GM21360 (cell line): ENCODE measurements around the gene SNCA.

Experiments
- ATAC-seq: cut with Tn5 transposase; IDR thresholded peaks from one replicate; pipeline ENCODE4 v1.9.1; 2021; ENCODE audit warnings: mild to moderate bottlenecking, moderate library complexity; ENCODE audit not compliant: unreplicated experiment

Gene SNCA

DNA sequence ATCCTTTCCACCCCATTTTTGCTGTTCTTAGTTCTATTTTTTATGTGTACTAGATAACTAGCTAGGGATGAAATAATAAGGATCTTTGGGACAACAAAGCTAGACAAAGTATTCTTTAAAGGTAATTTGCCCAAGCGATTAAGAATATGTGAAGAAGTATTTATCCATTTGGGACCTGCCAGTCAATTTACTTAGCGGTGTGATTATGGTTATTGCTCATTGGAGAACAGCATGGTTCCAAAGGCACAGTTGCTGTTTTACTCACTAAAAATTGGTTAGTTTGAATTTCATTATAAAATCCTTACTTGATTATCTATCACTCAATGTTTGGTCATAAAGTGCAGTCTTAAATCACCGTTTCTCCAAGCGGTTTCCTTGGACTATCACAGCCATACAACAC is 124.1 kb downstream of the SNCA start:
- ATAC-seq = no peak

- no peak for ATAC-seq
Measured at GRCh38 chr4:89712141-89712540, 124.8 kb downstream of the SNCA start.

DNA sequence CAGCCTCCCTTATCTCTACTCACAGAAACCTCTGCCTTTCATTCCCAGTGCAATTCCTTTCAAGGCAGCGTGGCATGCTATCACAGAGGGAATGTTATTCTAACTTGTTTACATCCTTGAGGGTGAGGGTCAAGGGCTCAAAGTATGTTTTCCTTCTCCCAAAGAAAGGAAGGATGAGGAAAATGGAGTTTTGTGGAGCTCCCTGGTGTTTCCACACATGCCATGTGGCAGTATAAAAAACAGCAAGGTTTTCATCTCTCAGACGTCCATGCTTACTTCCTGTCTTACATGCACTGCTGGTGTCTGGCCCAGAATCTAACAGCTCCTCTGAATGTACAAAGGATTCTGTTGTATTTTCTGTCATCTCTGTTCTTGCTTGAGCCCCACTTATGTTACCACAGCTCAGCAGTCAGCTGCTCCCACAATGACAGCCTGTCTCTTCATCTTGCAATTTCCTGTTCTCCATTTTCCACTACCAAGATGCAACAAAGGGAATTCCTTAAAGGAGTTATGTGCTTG is 128.0 kb downstream of the SNCA start:
- no peak for ATAC-seq

GRCh38 chr4:89707467-89707866 is 129.5 kb downstream of the SNCA start:
- no peak for ATAC-seq

DNA sequence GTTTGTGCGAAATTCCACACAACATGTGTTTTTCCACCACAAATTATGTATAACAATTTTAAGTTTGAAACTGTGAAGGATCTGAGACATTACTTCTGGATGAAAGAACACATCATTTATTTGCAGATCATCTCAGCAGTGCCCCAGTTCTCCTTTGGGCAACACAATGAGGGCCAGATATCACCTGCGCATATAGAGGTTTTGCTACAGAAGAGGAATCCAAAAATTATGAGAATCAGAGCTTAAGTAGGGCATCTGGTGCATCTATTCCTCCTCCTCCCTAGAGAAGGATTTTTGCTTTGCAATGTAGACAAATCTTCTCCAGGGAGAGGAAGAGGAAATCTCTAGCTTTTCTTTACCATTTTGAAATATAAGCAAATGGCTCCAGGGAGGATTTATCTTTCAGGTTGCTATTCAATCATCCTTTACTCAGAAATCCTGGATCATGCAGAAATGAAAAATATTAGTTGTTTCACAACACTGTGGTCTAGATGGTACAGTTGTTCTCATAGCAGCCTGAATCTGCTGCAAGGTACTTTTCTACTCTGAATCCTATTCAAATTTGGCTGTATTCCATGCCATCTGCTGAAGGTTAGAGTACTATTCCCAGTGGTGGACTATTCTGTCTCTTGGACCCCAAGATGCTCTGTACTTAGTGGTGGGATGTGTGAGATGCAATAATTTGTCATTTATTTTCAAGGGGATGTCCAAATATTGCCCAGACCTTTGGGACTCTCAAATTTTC is 132.1 kb downstream of the SNCA start:
- no peak for ATAC-seq

GRCh38 chr4:89703829-89704590 is 133.0 kb downstream of the SNCA start:
- no peak for ATAC-seq

- ATAC-seq = no peak
Measured at GRCh38 chr4:89700766-89701423, 136.1 kb downstream of the SNCA start.

GRCh38 chr4:89685690-89686089 is 151.3 kb downstream of the SNCA start:
- ATAC-seq = no peak

- ATAC-seq = no peak
Measured at GRCh38 chr4:89685277-89685676, 151.7 kb downstream of the SNCA start.

DNA sequence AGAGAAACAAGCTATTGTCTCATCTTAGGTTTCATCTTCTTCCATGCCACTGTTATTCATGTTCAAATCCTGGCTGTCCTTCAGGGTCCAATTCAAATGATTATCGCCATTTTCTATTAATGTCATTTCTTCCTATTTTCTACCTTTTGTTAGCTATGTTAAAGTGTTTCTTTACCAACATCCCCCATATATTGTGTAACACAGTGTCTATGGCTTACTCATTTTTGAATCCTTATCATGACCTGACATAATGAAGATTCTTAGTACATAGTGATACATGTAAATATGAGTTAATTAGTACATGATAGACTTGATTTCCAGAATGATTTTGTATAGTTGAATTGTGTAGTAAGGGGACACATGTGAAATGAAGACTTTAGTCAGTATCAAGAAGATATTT is 152.4 kb downstream of the SNCA start:
- ATAC-seq = no peak

- ATAC-seq = no peak
Measured at GRCh38 chr4:89682808-89683207, 154.2 kb downstream of the SNCA start.

DNA sequence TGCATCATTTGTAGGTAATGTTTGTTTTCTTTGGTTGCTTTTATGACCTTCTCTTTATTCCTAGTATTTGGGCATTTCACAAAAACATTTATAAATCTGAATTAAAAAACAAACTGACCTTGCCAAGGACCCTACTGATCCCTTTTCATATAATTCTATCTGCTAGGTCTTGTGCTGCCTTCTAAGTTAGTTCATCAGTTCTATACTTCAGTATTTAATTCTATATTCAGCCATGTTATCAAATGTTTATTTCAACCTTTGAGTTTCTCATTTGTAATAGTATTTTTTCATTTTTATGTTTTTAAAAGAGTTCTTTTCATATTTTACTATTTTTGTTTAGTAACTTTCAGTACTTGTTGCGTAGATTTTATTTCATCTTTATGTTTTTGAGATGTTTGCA is 155.3 kb downstream of the SNCA start:
- no peak for ATAC-seq

DNA sequence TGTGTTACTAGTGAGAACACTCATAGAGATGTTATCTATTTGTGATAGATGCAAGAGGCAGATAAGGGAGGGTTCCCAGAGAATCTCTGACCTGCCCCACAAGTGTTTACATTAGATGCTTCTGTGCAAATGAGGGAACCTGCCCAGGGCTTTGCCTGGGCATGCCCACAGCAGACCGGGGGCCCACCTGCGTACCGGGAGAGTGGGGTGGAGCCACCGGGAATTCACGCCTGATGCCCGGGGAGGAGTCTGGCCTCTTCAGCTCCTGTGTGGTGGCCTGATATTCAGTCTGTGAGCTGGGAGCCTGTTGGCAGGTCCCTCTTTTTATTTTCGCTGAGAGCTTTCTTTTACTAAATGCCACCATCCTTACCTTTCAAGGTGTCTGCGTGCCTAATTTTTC is 155.7 kb downstream of the SNCA start:
- no peak for ATAC-seq

GRCh38 chr4:89674876-89675459 is 162.0 kb downstream of the SNCA start:
- no peak for ATAC-seq
